ENCODE measurements around the gene PTDSS2.
"Not testable (repeated sequence)": the region's sequence is repeated elsewhere in the genome, so short reads cannot be mapped to it uniquely, and the experiment has no call there.

PTDSS2 gene

GRCh38 chr11:504994-505344, 54.9 kb downstream of the PTDSS2 start:
- no peak for DNase-seq (ENCODE audit: low spot score)

- DNase-seq (ENCODE audit: low spot score): peak; percentile 96
These were observed 56.3 kb downstream of the PTDSS2 start for GRCh38 chr11:506238-506994.

GRCh38 chr11:506995-507726, 57.1 kb downstream of the PTDSS2 start, which contains the start of gene RNH1:
TSS of gene RNH1 (minus strand) at chr11:507242. CDS start at chr11:502162, 5,080 bp downstream.
- peak; percentile 94 for DNase-seq (ENCODE audit: low spot score)

GRCh38 chr11:507727-508515, 57.8 kb downstream of the PTDSS2 start:
- no peak for DNase-seq (ENCODE audit: low spot score)

- no peak for DNase-seq (ENCODE audit: low spot score)
These were observed 58.9 kb downstream of the PTDSS2 start for GRCh38 chr11:508956-509355.

GRCh38 chr11:512761-513595, 62.9 kb downstream of the PTDSS2 start:
- DNase-seq (ENCODE audit: low spot score): no peak

- no peak for DNase-seq (ENCODE audit: low spot score)
These were observed 64.5 kb downstream of the PTDSS2 start for GRCh38 chr11:514606-515005.

GRCh38 chr11:515131-515530, 65.1 kb downstream of the PTDSS2 start:
- no peak for DNase-seq (ENCODE audit: low spot score)

GRCh38 chr11:516400-516799, 66.3 kb downstream of the PTDSS2 start:
- DNase-seq (ENCODE audit: low spot score): no peak

- DNase-seq (ENCODE audit: low spot score): not testable (repeated sequence)
These were observed 67.0 kb downstream of the PTDSS2 start for GRCh38 chr11:516918-517685.

GRCh38 chr11:518463-519202, 68.6 kb downstream of the PTDSS2 start:
- DNase-seq (ENCODE audit: low spot score): peak; percentile 94

- DNase-seq (ENCODE audit: low spot score): no peak
These were observed 70.5 kb downstream of the PTDSS2 start for GRCh38 chr11:520428-521176.

GRCh38 chr11:521177-521688, 71.2 kb downstream of the PTDSS2 start:
- no peak for DNase-seq (ENCODE audit: low spot score)

- no peak for DNase-seq (ENCODE audit: low spot score)
These were observed 76.1 kb downstream of the PTDSS2 start for GRCh38 chr11:526192-526591.

GRCh38 chr11:528166-528814, 78.2 kb downstream of the PTDSS2 start:
- DNase-seq (ENCODE audit: low spot score): no peak

GRCh38 chr11:528815-529727, 79.0 kb downstream of the PTDSS2 start:
- no peak for DNase-seq (ENCODE audit: low spot score)

GRCh38 chr11:529728-530411, 79.8 kb downstream of the PTDSS2 start:
- DNase-seq (ENCODE audit: low spot score): no peak

Data from LoVo (cell line).